HFFc6 (cell line): ENCODE results near the gene ZNF519. TPM values are rescaled to one million over a fixed set of nuclear protein-coding genes. Genes with fewer than 3 reads are reported as not detected.
A peak's percentile ranks its signal among the peaks of the same experiment; 100 is the strongest.
"Not testable (repeated sequence)": the region's sequence is repeated elsewhere in the genome, so short reads cannot be mapped to it uniquely, and the experiment has no call there.

ENCODE experiments used
- DNase-seq: peaks from one replicate; pipeline ENCODE4 v3.0.0-alpha.2; 2018
- H3K27ac Mint-ChIP-seq: 2 replicates; pipeline ENCODE4 v1.8.0; 2020; ENCODE audit warnings: mild to moderate bottlenecking, mixed read lengths
- H3K27me3 Mint-ChIP-seq: 2 replicates; pipeline ENCODE4 v1.8.0; 2021; ENCODE audit warnings: mild to moderate bottlenecking, moderate library complexity, mixed read lengths; ENCODE audit not compliant: insufficient read depth
- H3K36me3 Mint-ChIP-seq: 2 replicates; pipeline ENCODE4 v1.8.0; 2021; ENCODE audit warnings: low read depth, mixed read lengths
- H3K4me1 Mint-ChIP-seq: 2 replicates; pipeline ENCODE4 v1.8.0; 2020; ENCODE audit warnings: low read depth, mixed read lengths
- H3K4me3 Mint-ChIP-seq: 2 replicates; pipeline ENCODE4 v1.8.0; 2020; ENCODE audit warnings: mild to moderate bottlenecking, moderate library complexity, mixed read lengths
- H3K9me3 Mint-ChIP-seq: 2 replicates; pipeline ENCODE4 v1.8.0; 2020; ENCODE audit warnings: mild to moderate bottlenecking, mixed read lengths
- CTCF ChIP-seq: fragments of 200-600 bp; sonication (generic); IDR thresholded peaks from 2 replicates; pipeline ENCODE4 v1.5.0; 2021; ENCODE audit warnings: antibody characterized with exemption, mild to moderate bottlenecking
- total RNA-seq, 6 experiments: library from RNA; stranded (reverse); fragmentation: NEBNext Ultra II Directional; extraction: Animal tissue kit (Norgen Biotek cat#: 25700); gene quantifications; 2 replicates in 1 of 6; 3 replicates in 5 of 6; pipeline ENCODE4 v1.2.3, GENCODE V29; 2021

ZNF519 gene
- total RNA-seq, 6 experiments from 2014 or later = 1.8 to 3.3 (median 2.9) TPM

GRCh38 chr18:14144628-14144895 is 12.3 kb upstream of the ZNF519 start:
- Mint-ChIP-seq H3K4me1 (no peaks in the 10 kb centered on the region), H3K27me3 (no peaks in the 10 kb centered on the region; the same call in 1 of the 2 replicates), H3K9me3 (peaks cover 6% of the 10 kb centered on the region), H3K4me3 (no peak overlapping the region), H3K36me3 (0 out of 2 replicates have a peak, but pooled peaks cover 3% of the 10 kb centered on the region), H3K27ac (no peak overlapping the region)
- no peak for TF ChIP-seq CTCF
- DNase-seq = no peak

GRCh38 chr18:14143871-14144627 is 11.8 kb upstream of the ZNF519 start:
- DNase-seq, H3K4me1 Mint-ChIP-seq, H3K27ac Mint-ChIP-seq, H3K27me3 Mint-ChIP-seq, H3K36me3 Mint-ChIP-seq, H3K9me3 Mint-ChIP-seq, H3K4me3 Mint-ChIP-seq: not testable (repeated sequence)

- H3K4me3 Mint-ChIP-seq, H3K27me3 Mint-ChIP-seq, H3K27ac Mint-ChIP-seq, H3K9me3 Mint-ChIP-seq, DNase-seq, H3K36me3 Mint-ChIP-seq, H3K4me1 Mint-ChIP-seq: not testable (repeated sequence)
These were observed 11.2 kb upstream of the ZNF519 start for GRCh38 chr18:14143396-14143795.

- not testable (repeated sequence) for H3K36me3 Mint-ChIP-seq, H3K27ac Mint-ChIP-seq, H3K9me3 Mint-ChIP-seq, H3K4me1 Mint-ChIP-seq, DNase-seq, H3K27me3 Mint-ChIP-seq, H3K4me3 Mint-ChIP-seq
These were observed 9.9 kb upstream of the ZNF519 start for GRCh38 chr18:14142177-14142576.

- H3K27me3 Mint-ChIP-seq, DNase-seq, H3K9me3 Mint-ChIP-seq, H3K27ac Mint-ChIP-seq, H3K4me3 Mint-ChIP-seq, H3K4me1 Mint-ChIP-seq, H3K36me3 Mint-ChIP-seq: not testable (repeated sequence)
These were observed 7.3 kb upstream of the ZNF519 start for GRCh38 chr18:14139583-14139982.

GRCh38 chr18:14137971-14138370 is 5.7 kb upstream of the ZNF519 start:
- H3K4me1 Mint-ChIP-seq, H3K4me3 Mint-ChIP-seq, H3K27ac Mint-ChIP-seq, H3K9me3 Mint-ChIP-seq, H3K36me3 Mint-ChIP-seq, DNase-seq, H3K27me3 Mint-ChIP-seq: not testable (repeated sequence)

GRCh38 chr18:14131696-14132270 is 452 bp downstream of the ZNF519 start:
- not testable (repeated sequence) for H3K36me3 Mint-ChIP-seq, H3K27me3 Mint-ChIP-seq, DNase-seq, H3K4me1 Mint-ChIP-seq, H3K9me3 Mint-ChIP-seq
- Mint-ChIP-seq H3K4me3 (peak overlapping the region; percentile 95), H3K27ac (peak overlapping the region; percentile 74)

- not testable (repeated sequence) for H3K9me3 Mint-ChIP-seq, H3K27me3 Mint-ChIP-seq, H3K4me1 Mint-ChIP-seq, DNase-seq, H3K36me3 Mint-ChIP-seq
- H3K27ac Mint-ChIP-seq = peak overlapping the region; percentile 12; the same call in 1 of the 2 replicates
- H3K4me3 Mint-ChIP-seq = peak overlapping the region; percentile 95
These were observed 1.4 kb downstream of the ZNF519 start for GRCh38 chr18:14130804-14131203.

GRCh38 chr18:14124689-14125088 is 7.5 kb downstream of the ZNF519 start:
- Mint-ChIP-seq H3K4me3 (no peak overlapping the region), H3K27me3 (no peaks in the 10 kb centered on the region), H3K4me1 (no peaks in the 10 kb centered on the region), H3K9me3 (no peaks in the 10 kb centered on the region), H3K27ac (no peak overlapping the region), H3K36me3 (peaks cover 6% of the 10 kb centered on the region; the same call in 1 of the 2 replicates)
- DNase-seq = no peak
- no peak for TF ChIP-seq CTCF
